ENCODE data around the gene STAU1. TPM values are rescaled to one million over a fixed set of nuclear protein-coding genes. Genes with fewer than 3 reads are reported as not detected.
"Not testable (repeated sequence)": the region's sequence is repeated elsewhere in the genome, so short reads cannot be mapped to it uniquely, and the experiment has no call there.

Gene STAU1
- total RNA-seq, 1 donor from 2014 or later: 71.1 TPM

DNA sequence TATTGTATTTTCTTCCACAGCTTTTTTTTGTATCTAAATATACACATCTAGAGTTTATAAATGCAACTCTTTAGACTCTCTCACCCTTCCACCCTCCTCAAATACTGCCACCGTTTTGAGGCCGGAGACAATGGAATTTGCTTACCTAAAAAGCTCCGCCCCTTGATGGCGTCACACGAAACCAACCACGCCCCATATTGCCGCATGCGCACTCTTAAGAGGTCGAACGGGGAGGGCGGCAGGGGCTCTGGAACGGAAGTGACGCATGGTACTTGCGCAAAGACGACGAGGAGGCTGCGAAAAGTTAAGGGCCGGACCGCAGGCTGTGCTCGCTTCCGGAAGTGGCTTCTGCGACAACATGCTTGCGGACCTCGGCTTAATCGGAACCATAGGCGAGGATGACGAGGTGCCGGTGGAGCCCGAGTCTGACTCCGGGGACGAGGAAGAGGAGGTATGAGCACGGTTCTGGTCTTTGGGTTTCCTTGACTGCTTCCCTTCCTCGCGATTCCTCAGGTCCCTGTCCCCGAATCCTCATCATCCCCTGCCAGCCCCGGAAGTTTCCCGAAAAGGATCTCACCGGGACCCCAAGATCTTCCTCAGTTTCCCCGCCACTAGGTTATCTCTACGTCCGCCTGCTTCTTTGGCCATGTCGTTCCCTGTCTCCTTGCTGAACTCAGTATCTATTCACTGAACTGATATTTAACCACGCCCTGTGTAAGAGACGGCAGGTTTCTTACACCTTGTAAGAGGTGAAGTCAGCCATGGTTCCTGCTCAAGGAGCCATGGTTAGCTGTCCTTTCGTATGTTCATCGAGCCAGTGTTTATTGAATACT lies 31.2 kb upstream of the STAU1 start, which contains the start of gene DDX27:
DDX27 (plus strand) TSS at position 326 of the 833 bp plus-strand sequence; CDS start at position 359, 33 bp downstream.
- peaks cover 18% of the 10 kb centered on the region for H3K36me3 Mint-ChIP-seq (ENCODE audit: low read depth)

DNA sequence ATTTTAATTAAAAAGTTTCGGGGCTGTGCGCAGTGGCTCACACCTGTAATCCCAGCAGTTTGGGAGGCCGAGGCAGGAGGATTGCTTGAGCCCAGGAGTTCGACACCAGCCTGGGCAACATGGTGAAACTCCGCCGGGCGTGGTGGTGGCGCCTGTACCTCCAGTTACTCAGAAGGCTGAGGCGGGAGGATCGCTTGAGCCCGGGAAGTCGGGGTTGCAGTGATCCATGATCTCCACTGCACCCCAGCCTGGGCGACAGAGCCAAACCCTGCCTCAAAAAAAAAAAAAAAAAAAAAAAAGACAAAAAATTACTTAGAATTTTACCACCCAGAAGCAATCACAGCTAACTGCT lies 30.6 kb upstream of the STAU1 start:
- H3K4me3 Mint-ChIP-seq; DNase-seq (ENCODE audit: low spot score); H3K27me3 Mint-ChIP-seq (ENCODE audit: insufficient read depth); H3K9me3 Mint-ChIP-seq: not testable (repeated sequence)
- Mint-ChIP-seq H3K36me3 (ENCODE audit: low read depth) (peaks cover 14% of the 10 kb centered on the region), H3K4me1 (ENCODE audit: low read depth) (peaks cover 26% of the 10 kb centered on the region), H3K27ac (peak overlapping the region; percentile 98)
- intact Hi-C loops (cut with micrococcal nuclease): loop anchor here (1.0 to 5.0 kb wide), 5 partner anchors 30 to 894 kb away; partner anchors contain the start of genes ARFGEF2, CSE1L, STAU1 and UBE2V1

More for the DNA sequence above, 31.2 kb upstream of the STAU1 start, which contains the start of gene DDX27:
- H3K9me3 Mint-ChIP-seq: no peaks in the 10 kb centered on the region
- DNase-seq (ENCODE audit: low spot score): peak; percentile 95
- intact Hi-C loops (cut with micrococcal nuclease): loop anchor here (1.0 to 5.0 kb wide), 5 partner anchors 31 to 893 kb away; partner anchors contain the start of genes ARFGEF2, CSE1L, STAU1 and UBE2V1
- H3K27ac Mint-ChIP-seq: peak within 1 kb of the TSS; percentile 98
- peak within 1 kb of the TSS; percentile 97 for H3K4me3 Mint-ChIP-seq
- peaks cover 26% of the 10 kb centered on the region for H3K4me1 Mint-ChIP-seq (ENCODE audit: low read depth)
- no peaks in the 10 kb centered on the region for H3K27me3 Mint-ChIP-seq (ENCODE audit: insufficient read depth)

DNA sequence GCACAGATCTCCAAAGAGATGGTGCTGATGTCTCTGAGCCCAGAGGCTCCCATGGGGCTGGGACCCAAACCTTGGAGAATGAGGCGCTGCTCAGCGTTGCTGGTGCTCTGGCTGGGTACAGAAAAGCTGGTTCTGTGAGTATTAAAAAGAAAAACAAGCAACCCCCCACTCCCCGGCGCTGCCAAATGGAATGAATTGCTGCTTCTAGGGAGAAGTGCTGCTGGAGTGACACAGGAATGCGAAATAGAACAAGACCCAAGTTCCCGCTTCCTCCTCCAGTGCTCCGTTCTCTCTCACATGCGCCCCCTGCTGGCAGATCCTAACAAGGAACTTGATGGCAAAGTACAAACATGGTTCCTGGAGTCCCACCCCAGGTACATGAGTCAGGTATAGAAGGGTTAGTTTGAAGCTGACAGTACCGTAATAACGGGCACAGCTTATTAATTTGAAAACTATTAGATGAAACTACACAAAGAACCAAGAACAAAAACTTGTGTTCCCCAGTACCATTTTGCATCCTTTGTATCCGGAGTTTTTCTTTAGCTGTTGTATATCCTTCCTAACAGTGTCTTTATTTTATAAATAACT lies 29.0 kb upstream of the STAU1 start:
- Mint-ChIP-seq H3K27ac (peak overlapping the region; percentile 46), H3K4me1 (ENCODE audit: low read depth) (peaks cover 26% of the 10 kb centered on the region), H3K4me3 (peak overlapping the region; percentile 62), H3K27me3 (ENCODE audit: insufficient read depth) (no peaks in the 10 kb centered on the region), H3K36me3 (ENCODE audit: low read depth) (peaks cover 9% of the 10 kb centered on the region), H3K9me3 (no peaks in the 10 kb centered on the region)
- intact Hi-C loops (cut with micrococcal nuclease): loop anchor here (1.0 to 5.0 kb wide), 5 partner anchors 51 to 895 kb away; partner anchors contain the start of genes ARFGEF2 and UBE2V1
- DNase-seq (ENCODE audit: low spot score): peak; percentile 83

DNA sequence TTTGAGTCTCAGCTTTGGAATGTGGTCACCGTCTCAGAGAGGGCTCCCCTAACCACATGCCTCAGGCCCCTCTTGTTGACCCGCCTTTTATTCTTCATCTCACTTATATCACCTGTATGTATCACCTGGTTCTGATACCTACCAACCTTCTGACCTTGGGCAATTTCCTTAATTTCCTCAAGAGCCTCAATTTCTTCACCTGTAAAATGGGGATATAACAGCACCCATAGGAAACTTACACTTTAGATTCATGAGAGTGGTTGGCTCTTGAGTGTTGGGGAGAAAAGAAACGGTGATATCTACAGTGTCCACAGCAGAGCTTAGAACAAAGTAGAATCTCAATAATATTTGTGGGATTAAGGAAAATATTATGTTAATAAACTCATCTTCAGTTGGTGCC lies 27.1 kb upstream of the STAU1 start:
- peaks cover 18% of the 10 kb centered on the region for H3K4me1 Mint-ChIP-seq (ENCODE audit: low read depth)
- intact Hi-C loops (cut with micrococcal nuclease): loop anchor here (5.0 kb wide), 2 partner anchors 293 to 897 kb away; partner anchors contain the start of genes ARFGEF2 and UBE2V1
- H3K9me3 Mint-ChIP-seq: peaks cover 3% of the 10 kb centered on the region
- H3K4me3 Mint-ChIP-seq: no peak overlapping the region
- H3K27me3 Mint-ChIP-seq (ENCODE audit: insufficient read depth): peaks cover 2% of the 10 kb centered on the region
- peaks cover 6% of the 10 kb centered on the region for H3K36me3 Mint-ChIP-seq (ENCODE audit: low read depth)
- no peak overlapping the region for H3K27ac Mint-ChIP-seq
- DNase-seq (ENCODE audit: low spot score): no peak

DNA sequence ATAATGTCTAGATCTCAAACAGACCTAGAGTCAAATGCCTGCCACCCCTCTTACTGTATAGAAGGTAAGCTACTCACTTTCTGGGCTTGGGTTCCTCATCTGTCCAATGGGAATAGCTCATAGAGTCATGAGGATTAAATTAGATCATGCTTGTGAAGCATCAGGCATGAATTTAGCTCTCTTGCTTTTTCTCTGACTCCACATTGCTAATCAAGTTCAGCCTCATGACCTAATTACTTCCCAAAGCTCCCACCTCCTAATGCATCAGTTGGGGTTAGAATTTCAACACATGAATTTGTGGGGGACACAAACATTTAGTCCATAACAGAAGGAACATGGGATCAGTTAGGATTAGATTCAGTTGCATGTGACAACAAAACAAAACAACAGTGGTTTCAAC lies 26.4 kb upstream of the STAU1 start:
- peaks cover 6% of the 10 kb centered on the region for H3K9me3 Mint-ChIP-seq
- DNase-seq (ENCODE audit: low spot score): no peak
- H3K27me3 Mint-ChIP-seq (ENCODE audit: insufficient read depth): peaks cover 2% of the 10 kb centered on the region
- peaks cover 13% of the 10 kb centered on the region for H3K4me1 Mint-ChIP-seq (ENCODE audit: low read depth)
- intact Hi-C loops (cut with micrococcal nuclease): no loop called here
- H3K36me3 Mint-ChIP-seq (ENCODE audit: low read depth): peaks cover 2% of the 10 kb centered on the region
- no peak overlapping the region for H3K4me3 Mint-ChIP-seq
- no peak overlapping the region for H3K27ac Mint-ChIP-seq

DNA sequence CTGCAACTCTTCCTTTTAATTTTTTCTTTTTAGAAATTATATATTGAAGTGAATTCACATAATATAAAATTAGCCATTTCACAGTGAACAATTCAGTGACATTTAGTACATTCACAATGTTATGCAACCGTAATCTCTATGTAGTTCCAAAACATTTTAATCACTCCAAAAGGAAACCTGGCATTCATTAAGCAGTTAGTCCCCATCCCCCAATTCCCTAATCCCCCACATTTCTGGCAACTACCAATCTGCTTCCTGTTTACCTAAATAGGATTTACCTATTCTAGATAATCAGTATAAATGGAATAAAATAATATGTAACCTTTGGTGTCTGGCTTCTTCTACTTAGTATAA lies 22.6 kb upstream of the STAU1 start:
- Mint-ChIP-seq H3K27me3 (ENCODE audit: insufficient read depth) (peaks cover 2% of the 10 kb centered on the region), H3K27ac (no peak overlapping the region), H3K4me1 (ENCODE audit: low read depth) (no peaks in the 10 kb centered on the region), H3K36me3 (ENCODE audit: low read depth) (peaks cover 2% of the 10 kb centered on the region), H3K9me3 (peaks cover 6% of the 10 kb centered on the region), H3K4me3 (no peak overlapping the region)
- DNase-seq (ENCODE audit: low spot score): no peak
- intact Hi-C loops (cut with micrococcal nuclease): no loop called here

DNA sequence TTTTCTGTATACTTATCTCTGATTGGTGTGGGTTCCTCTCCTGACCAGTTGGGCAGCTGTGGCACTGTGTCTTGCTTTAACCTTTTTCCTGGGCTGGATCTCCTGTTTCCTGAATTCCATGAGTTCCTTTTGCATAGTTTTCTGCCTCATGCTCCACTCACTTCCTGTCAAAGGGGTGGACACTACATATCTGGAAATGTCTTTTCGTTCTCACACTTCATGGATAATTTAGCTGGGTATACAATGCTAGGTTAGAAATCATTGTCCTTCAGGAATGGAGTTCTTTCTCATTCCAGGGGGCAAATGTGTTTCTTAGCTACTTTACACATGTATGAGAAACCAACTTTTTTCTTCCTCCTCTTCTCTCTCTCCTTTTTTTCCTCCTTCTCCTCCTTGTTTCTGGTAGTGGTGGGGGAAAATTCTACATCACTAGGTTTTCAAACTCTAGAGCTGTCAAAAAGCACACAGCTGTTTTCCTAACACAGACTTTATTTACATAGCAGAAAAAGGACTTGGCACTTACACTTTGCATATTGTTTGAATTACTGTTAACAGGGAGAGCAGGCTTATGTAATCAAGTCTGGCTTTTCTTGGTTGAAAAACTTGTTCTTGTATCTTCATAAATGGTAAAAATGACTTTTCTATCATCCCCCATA lies 22.1 kb upstream of the STAU1 start:
- intact Hi-C loops (cut with micrococcal nuclease): no loop called here
- Mint-ChIP-seq H3K4me3 (no peak overlapping the region), H3K36me3 (ENCODE audit: low read depth) (peaks cover 2% of the 10 kb centered on the region)

DNA sequence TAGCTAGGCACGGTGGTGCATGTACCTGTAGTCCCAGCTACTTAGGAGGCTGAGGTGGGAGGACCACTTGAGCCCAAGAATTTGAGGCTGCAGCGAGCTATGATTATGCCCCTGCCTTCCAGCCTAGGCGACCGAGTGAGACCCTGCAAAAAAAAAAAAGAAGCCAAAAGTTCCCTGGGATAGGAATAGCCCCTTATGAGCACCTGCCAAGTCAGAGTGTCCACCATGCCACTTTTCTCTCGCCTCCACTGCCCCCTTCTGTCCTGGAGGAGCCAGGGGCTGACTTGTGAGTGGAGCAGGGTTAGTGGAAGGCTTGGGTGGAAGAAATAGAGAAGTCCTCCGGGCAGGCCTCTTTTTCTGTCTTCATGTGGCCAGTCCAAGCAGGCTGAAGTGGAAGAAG lies 18.9 kb upstream of the STAU1 start:
- intact Hi-C loops (cut with micrococcal nuclease): no loop called here
- Mint-ChIP-seq H3K27me3 (ENCODE audit: insufficient read depth) (peaks cover 7% of the 10 kb centered on the region), H3K4me3 (no peak overlapping the region), H3K4me1 (ENCODE audit: low read depth) (no peaks in the 10 kb centered on the region), H3K9me3 (peaks cover 6% of the 10 kb centered on the region), H3K27ac (no peak overlapping the region), H3K36me3 (ENCODE audit: low read depth) (peaks cover 2% of the 10 kb centered on the region)
- no peak for DNase-seq (ENCODE audit: low spot score)

More for the DNA sequence above, 22.1 kb upstream of the STAU1 start:
- peak overlapping the region; percentile 31 for H3K27ac Mint-ChIP-seq
- no peak for DNase-seq (ENCODE audit: low spot score)
- peaks cover 6% of the 10 kb centered on the region for H3K9me3 Mint-ChIP-seq
- peaks cover 2% of the 10 kb centered on the region for H3K27me3 Mint-ChIP-seq (ENCODE audit: insufficient read depth)
- H3K4me1 Mint-ChIP-seq (ENCODE audit: low read depth): no peaks in the 10 kb centered on the region

DNA sequence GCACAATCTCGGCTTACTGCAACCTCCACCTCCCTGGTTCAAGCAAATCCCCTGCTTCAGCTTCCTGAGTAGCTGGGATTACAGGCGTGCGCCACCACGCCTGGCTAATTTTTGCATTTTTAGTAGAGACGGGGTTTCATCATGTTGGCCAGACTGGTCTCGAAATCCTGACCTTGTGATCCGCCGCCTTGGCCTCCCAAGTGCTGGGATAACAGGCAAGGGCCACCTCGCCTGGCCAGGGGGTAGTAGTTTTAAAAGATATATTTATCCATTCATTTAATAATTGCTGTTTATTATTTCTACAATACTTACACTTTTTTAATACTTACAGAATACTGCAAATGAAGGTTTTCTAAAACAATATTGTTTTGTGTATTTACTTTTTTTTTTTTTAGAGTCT lies 15.6 kb upstream of the STAU1 start:
- Mint-ChIP-seq H3K4me1 (ENCODE audit: low read depth) (no peaks in the 10 kb centered on the region), H3K9me3 (no peaks in the 10 kb centered on the region), H3K27ac (no peak overlapping the region), H3K27me3 (ENCODE audit: insufficient read depth) (peaks cover 7% of the 10 kb centered on the region), H3K4me3 (no peak overlapping the region), H3K36me3 (ENCODE audit: low read depth) (no peaks in the 10 kb centered on the region)
- intact Hi-C loops (cut with micrococcal nuclease): no loop called here
- no peak for DNase-seq (ENCODE audit: low spot score)

DNA sequence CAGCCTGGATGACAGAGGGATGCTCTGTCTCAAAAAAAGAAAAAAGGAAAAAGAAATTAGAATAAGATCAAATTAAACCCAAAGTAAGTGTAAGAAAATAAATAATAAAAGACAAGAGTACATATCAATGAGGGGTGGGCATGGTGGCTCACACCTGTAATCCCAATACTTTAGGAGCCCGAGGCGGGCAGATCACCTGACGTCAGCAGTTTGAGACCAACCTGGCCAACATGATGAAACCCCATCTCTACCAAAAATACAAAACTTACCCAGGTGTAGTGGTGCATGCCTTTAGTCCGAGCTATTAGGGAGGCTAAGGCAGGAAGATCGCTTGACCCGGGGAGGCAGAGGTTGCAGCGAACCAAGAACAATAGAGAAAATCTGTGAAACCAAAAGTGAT lies 14.9 kb upstream of the STAU1 start:
- Mint-ChIP-seq H3K27me3 (ENCODE audit: insufficient read depth) (peaks cover 7% of the 10 kb centered on the region), H3K9me3 (no peaks in the 10 kb centered on the region), H3K27ac (no peak overlapping the region), H3K4me3 (no peak overlapping the region), H3K36me3 (ENCODE audit: low read depth) (no peaks in the 10 kb centered on the region), H3K4me1 (ENCODE audit: low read depth) (no peaks in the 10 kb centered on the region)
- intact Hi-C loops (cut with micrococcal nuclease): no loop called here
- DNase-seq (ENCODE audit: low spot score): no peak

DNA sequence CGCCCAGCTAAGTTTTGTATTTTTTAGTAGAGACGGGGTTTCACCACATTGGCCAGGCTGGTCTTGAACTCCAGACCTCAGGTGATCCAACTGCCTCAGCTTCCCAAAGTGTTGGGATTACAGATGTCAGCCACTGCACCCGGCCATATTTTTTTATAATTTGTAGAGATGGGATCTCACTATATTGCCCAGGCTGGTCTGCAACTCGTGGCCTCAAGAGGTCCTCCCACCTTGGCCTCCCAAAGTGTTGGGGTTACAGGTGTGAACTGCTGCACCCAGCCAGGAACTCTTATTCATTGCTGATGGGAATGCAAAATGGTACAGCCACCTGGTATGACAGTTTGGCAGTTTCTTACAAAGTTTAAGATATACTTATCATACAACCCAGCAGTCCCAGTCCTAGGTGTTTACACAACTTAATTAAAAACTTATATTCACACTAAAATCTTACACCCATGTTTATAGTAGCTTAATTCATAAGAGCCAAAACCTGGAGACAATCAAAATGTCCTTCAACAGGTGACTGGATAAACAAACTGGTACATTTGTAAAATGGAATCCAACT lies 11.7 kb upstream of the STAU1 start:
- intact Hi-C loops (cut with micrococcal nuclease): no loop called here
- DNase-seq (ENCODE audit: low spot score): no peak
- Mint-ChIP-seq H3K36me3 (ENCODE audit: low read depth) (no peaks in the 10 kb centered on the region), H3K4me3 (no peak overlapping the region), H3K27me3 (ENCODE audit: insufficient read depth) (peaks cover 7% of the 10 kb centered on the region), H3K9me3 (no peaks in the 10 kb centered on the region), H3K4me1 (ENCODE audit: low read depth) (no peaks in the 10 kb centered on the region), H3K27ac (no peak overlapping the region)

DNA sequence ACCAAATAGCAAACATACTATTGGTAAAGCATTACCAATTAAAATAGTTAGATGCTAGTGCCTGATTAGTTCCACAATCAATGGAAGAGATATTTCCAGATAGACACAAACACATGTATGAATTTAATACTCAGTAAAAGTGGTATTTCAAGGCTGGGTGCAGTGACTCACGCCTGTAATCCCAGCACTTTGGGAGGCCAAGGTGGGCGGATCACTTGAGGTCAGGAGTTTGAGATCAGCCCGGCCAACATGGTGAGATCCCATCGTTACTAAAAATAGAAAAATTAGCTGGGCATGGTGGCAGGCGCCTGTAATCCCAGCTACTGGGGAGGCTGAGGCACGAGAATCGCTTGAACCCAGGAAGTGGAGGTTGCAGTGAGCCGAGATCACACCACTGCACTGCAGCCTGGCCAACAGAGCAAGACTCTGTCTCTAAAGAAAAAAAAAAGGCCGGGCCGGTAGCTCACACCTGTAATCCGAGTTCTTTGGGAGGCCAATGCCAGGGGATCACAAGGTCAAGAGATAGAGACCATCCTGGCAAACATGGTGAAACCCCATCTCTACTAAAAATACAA lies 4.9 kb upstream of the STAU1 start:
- H3K9me3 Mint-ChIP-seq; H3K4me3 Mint-ChIP-seq; intact Hi-C loops (cut with micrococcal nuclease); H3K27ac Mint-ChIP-seq; H3K27me3 Mint-ChIP-seq (ENCODE audit: insufficient read depth); H3K36me3 Mint-ChIP-seq (ENCODE audit: low read depth); DNase-seq (ENCODE audit: low spot score); H3K4me1 Mint-ChIP-seq (ENCODE audit: low read depth): not testable (repeated sequence)
